ENCODE data around the gene BAK1.

The BAK1 gene

DNA sequence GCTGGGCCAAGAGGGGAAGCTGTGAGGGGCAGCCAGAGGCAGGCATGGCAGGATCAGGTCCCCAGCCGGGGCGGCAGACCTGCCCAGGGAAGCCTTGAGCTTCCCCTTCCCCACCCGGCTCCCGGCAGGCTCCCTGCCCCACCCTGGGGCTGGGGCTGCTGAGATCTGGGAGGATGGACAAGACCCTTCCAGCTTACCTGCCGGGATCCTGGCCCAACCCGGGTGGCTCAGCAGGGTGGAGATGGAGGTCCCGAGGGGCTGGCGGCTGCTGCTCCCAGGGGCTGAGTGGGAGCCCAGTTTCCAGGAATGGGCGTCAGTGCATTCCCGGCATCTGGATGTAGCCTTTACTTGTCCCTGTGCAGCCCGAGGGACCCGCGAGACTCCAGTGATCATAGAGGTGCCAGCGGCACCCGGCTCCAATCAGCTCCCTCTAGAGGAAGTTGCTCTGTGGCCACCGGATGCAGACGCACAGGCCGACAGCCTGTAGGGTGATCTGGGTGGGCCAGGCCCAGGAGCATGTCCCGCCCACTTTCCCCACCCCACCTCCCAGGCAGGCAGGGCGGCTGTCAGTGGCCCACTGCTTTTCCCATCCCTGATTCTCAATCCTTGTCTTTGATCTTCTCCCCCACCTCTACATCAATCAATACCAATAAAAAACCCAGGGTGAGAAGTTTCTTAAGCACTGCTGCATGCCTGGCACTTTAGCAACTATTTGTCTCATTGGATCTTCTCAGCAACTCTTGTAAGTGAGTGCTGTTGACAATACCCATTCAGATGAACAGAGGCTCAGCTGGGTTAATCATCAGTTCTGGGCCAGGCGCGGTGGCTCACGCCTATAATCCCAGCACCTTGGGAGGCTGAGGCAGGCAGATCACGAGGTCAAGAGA is at the start of gene BAK1:
BAK1 (minus strand) TSS at position 449 of the 887 bp plus-strand sequence. CDS start 2,672 bp downstream, outside the sequence.
- DNase-seq: peak; percentile 59 to 66 (median 64)

GRCh38 chr6:33628401-33628964 is 48.4 kb upstream of the BAK1 start:
- DNase-seq: no peak

DNA sequence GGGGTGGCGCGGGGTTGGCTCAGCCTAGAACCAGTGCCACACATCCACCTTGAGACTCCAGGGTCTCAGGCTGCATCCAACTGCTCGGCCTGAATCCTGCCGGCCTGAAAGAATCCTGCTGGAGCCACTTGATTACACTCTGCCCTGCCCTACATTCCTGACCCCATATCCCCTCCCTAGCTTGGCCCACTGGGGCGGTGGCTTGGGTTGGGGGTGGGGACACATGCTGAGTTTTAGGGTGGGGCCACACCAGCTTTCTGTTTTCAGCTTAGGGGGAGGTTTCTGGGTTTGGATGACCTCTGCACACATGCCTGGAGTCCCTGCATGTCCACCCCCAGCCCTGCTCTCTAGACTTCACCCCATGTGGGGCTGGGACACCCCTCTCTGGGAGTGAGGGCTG is 47.8 kb upstream of the BAK1 start:
- no peak for DNase-seq

DNA sequence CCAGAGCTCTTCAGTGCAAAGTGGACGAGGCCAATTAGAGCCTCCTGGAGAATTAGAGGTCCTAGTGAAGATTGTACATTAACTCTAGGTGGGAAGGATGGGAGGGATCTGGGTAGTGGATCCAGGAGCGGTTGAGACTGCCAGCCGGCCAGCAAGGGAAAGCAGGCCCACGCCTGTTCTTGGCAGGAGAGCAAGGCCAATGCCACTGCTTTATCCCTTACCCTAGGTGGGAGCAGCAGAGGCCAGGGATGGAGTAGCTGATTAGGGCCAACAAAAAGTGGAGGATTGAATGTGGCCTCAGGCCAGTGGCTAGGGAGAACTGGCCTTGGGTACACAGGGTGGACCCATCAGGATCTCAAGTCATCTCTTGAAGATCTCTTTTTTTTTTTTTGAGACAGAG is 44.8 kb upstream of the BAK1 start:
- DNase-seq: no peak

DNA sequence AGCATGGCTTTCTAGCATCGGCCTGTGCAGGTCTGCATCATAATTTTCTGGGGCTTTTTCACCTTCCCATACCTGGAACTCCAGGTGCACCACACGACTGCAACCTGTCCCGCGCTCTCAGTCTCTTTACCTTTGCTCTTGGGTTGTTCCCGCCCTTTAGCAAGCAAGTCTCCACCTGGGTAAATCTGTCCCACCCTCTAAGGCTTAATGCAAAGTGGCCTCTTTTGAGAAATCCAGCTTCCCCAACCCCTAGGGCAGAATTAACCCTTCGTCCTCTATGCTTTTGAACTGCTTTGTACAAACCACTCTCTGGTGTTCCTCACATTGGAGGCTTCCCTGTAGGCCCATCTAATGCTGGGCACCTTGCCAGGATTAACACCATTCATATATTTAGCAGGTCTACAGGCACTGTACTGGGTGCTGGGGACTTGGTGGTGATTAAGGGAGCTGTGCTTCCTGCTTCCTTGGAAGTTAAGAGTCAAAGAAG is 43.9 kb upstream of the BAK1 start:
- DNase-seq: no peak

DNA sequence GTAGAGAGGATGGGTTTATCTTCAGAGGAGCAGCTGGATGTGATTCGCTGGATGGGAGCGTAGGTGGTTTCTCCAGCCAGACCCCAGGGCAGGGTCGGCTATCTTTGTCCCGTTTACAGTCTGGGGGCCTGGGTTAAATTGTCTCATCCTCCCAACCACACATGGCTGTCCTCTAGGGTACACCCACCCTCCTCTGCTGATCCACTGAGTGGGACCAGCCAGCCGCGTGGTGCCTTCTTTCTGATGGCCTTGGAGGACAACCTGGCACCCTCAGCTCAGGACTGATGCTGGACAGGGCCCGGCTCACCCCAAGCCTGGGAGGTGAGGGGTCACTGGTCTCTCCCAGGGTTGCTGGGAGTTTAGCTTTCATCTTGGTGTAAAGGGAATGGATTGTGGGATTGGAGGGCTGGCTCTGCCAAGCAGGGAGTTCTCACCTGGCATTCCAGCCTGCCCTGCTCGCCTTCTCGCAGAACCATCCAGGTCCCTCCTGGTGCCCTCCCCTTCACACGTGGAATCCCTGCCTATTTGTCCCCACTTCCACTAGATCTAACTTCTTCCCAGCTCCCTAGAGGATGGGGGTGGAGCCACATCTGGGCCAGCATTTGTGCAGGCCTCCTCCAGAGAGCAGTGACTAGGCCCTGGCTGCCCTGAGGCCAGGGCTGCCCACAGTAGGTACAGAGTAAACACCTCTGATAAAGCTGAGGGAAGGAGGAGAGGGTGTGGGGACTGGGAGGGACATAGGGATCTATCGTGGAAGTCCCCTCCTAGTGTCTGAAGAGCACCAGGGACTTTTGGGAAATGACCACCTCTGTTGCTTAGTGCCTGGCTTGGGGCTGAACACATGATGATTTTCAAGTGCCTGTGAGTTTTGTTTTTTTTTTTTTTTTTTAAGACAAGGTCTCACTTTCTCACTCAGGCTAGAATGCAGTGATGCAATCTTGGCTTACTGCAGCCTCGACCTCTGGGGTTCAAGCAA is 42.7 kb upstream of the BAK1 start:
- DNase-seq: no peak

DNA sequence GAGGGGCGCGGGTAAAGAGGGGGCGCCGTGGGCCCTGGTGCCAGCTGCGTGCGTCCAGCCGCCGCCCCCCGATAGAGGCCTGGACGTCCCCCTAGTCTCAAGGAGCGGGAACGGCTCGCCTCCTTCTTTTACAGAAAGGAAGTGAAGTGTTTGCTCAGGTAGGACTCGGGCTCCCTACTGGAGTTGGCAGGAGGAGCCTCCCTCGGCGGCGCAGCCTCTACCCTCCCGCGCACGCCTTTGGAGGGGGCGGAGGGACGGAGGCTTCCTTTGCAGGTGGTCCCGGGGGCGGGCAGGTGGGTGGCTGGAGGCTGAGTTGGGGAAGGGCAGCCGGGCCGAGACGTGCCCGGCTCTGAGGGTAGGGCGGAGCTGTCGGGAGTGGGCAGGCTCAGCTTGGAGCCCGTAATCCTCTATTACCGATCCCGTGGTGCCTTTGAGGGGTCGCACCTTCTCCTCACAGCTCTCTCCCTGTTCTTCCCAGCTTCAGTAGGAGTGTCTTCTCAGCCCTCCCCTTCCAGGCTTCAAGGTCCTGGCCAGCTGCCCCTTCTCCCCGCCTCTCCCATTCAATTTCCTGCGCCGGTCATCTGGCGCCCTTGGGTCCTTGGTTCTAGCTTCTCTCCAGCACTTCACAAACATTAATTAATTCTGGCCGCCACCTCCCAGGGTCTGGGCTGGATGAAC is 41.8 kb upstream of the BAK1 start:
- peak in 1 of 4 experiments; percentile 15 for DNase-seq

DNA sequence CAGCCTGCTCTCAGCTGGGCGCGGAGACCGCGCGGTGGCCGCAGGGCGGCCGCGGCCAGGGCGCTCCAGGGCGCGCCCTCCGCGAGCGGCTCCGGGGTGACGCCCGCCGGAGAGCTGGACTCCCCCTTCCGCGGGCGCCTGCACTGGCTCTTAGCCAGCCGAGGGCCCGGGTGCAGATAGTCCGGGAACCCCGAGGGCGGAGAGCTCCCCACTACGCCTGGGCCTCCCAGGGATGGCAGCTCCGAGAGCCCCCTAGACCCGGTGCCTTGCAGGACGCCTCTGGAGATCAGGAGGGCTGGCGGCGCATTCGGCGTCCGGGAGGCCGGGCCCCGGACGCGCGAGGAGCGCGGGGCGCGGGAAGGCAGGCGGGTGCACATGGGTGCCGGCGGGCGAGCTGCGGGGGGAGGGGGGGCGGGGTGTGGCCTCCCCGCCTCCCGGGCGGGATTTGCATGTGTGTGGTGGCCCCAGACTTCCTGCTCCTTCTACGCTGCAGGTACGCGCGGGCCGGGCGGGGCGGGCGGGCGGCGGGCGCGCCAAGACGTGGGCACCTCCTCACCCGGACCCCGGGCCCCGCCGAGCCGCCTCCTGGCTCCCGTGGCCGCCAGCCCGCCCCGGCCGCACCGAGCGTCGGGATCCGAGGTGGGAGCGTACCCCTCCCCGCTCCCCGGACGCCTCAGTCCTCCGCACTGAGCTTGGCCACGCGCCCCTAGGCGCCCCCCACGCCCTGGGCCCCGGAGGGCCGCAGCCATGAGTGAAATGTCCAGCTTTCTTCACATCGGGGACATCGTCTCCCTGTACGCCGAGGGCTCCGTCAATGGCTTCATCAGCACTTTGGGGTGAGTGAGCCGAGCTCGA is 41.0 kb upstream of the BAK1 start, which contains the start of gene ITPR3:
ITPR3 (plus strand) TSS at position 467 of the 855 bp plus-strand sequence; CDS start at position 748, 281 bp downstream.
- DNase-seq: peak; percentile 49 to 73 (median 68)

- DNase-seq: peak in 1 of 4 experiments; percentile 14
These were observed 40.2 kb upstream of the BAK1 start for GRCh38 chr6:33620158-33620855.

GRCh38 chr6:33619166-33619840 is 39.2 kb upstream of the BAK1 start:
- DNase-seq: no peak

DNA sequence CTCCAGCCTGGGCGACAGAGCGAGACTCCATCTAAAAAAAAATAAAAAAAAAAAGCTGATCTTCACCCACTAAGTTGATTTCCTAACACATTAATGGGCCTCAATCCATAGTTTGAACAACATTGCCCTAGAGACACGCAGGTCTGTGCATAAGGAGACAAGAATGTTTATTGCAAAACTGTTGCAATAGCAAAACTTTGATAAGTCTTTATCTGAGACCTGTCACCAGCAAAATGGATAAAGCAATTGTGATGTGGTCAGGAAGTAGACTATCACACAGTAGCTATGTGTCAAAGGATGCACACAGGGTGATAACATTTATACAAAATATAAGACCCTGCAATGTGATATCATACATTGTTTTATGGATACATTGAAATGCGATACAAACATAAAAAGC is 36.8 kb upstream of the BAK1 start:
- DNase-seq: no peak

GRCh38 chr6:33616113-33616512 is 36.0 kb upstream of the BAK1 start:
- DNase-seq: no peak

- DNase-seq: no peak
These were observed 33.7 kb upstream of the BAK1 start for GRCh38 chr6:33613795-33614168.

DNA sequence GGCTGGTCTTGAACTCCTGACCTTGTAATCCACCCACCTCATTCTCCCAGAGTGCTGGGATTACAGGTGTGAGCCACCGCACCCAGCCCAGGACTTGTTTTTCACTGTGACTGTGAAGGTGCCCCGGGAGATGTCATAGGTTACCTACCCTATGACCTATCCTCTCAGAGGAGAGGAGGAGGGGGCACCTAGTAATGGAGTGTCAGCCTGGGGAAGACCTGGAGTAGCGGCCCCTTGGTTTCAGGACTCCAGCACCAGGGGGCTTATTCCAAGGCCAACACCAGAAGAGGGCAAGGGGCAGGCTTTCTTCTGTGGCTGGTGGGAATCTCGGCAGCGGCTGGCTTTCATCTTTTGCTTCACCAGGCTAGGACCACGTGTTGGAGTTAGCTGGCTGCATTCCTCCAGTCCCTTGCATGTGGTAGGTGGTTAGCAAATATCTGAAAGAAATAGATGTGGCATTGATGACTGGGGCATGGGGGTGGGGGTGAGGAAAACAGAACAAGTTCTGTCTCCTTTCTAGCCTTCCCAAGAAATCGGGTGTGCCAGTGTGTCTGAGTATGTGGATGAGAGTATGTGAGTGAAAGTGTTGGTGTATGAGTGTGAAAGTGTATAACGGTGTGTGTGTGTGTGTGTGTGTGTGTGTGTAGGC is 33.2 kb upstream of the BAK1 start:
- DNase-seq: no peak

DNA sequence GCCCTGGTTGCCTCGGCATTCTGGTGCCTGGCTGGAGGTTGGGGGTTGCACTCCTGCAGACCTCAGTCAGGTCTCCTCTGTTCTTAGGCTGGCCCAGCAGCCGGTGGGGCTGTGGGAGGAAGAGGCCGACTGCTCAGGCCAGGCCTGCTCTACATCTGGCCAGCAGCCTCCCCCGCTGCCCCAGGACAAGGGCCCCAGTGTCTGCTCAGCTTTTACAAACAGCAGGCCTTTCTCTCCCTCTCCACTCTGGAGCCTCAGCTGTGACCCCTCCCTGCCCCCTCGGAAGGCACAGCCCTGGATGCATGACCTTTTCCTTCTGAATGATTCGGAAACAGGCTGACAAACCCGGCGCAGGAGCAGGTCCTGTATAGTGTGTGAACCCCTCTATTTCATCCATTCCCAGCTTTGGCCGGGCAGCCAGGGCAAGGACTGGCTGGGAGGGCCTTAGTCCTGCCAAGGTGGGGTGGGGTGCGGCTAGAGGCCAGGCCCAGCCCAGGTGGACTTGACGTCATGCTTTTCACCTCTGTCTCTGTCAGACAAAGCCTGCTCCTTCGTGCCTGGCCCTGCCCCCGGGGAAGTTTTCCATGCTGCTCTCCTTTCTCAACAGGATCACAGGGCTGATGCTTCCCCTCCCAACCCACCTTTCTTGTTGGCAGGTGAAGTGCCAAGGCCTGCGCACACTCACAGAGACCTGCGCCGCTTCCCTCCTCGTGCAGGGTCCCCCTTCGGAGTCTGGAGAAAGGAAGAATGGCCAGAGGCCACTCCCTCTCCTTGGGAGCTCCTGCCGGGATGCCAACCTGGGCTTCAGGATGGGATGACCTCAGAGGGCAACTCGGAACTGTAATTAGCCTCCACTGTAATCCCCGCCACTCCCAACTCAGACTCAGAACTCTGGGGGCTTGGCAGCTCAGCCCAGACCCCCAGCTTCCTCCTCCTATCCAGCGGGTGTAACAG is 31.0 kb upstream of the BAK1 start:
- DNase-seq: no peak

GRCh38 chr6:33610067-33610466 is 30.0 kb upstream of the BAK1 start:
- no peak for DNase-seq

- DNase-seq: no peak
These were observed 29.5 kb upstream of the BAK1 start for GRCh38 chr6:33609528-33609927.

GRCh38 chr6:33609019-33609418 is 28.9 kb upstream of the BAK1 start:
- DNase-seq: no peak

Data from activated CD4-positive, CD25-positive, alpha-beta regulatory T cell (primary cell).